HuH-7 (cell line): ENCODE results near the gene LSM10.

Source experiments
- DNase-seq: peaks from one replicate; pipeline ENCODE4 v3.0.0; 2011; ENCODE audit warnings: low spot score

Gene LSM10

DNA sequence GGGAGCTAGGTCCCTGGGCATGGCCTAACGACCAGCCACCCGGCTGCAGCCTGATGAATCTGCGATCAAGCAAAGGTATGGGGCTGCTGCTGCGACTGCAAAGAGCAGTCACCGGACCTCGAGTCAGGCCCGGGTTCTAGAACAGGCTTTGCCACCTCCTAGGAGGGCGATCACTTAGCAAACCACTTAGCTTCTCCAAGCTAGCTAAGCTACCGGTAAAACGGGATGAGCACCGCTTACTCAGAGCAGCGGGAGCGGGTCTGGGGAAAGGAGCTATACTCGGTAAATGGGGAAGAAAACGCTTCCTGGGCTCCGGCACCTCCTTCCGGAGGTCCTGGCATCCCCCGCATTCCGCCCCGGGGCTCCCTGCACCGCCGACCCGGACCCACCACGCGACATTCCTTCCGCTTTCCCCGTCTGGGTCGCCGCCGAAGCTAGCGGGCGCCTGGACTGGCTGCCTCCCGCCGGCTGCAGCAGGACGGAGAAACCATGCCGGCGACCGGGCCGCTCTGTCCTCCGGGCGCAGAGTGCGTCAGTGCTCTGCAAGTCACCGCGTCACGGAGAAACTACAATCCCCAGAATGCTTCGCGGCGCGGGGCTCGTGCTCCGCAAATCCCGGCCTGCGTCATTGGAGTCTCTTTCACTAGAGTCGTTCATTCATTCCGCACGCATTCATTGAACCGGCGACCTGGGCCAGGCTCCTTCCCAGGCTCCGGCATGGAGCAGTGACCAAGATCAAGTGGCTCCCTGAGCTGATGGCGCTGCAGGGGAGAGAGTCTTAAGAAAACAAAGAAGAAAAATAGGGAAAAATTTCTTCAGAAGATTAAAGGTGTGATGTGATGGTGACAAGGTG is at the start of gene LSM10:
LSM10 (minus strand) TSS at position 531 of the 853 bp plus-strand sequence. CDS start 3,779 bp downstream, outside the sequence.
- peak; percentile 89 for DNase-seq

DNA sequence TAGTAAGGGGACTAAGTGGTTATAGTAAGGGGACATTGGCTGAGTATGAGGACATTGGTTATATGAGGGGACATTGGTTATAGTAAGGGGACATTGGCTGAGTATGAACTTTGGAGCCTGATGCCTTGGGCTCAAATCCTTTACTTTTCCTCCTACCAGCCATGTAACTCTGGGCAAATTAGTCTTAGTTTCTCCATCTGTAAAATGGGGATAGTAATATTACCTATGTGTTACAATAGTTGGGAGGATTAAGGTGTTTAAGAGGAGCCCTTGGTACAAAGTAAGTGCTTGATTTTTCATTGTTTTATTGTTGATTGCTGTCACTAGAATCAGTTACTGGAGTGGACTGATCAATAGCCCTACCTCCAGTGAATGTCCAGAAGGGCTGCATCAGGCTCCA is 49.7 kb upstream of the LSM10 start:
- no peak for DNase-seq

DNA sequence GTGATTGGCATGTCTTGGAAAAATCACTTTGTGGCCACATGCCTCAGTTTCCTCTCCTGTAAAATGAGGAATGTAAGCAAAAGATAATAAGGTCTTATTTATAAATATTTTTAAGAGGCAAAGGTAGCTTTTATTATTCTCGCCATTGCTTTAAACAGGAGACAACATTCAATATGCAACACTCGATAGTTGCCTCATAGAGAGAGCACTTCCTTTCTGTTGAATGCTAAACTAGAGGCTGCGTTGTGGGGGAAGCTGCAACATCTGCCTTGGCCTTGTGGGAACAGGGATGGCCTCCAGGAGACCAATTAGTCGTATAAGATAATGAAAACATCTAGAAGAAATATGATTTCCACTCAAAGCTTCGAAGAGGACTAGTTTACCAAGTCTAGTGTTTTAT is 49.0 kb upstream of the LSM10 start:
- DNase-seq: no peak

DNA sequence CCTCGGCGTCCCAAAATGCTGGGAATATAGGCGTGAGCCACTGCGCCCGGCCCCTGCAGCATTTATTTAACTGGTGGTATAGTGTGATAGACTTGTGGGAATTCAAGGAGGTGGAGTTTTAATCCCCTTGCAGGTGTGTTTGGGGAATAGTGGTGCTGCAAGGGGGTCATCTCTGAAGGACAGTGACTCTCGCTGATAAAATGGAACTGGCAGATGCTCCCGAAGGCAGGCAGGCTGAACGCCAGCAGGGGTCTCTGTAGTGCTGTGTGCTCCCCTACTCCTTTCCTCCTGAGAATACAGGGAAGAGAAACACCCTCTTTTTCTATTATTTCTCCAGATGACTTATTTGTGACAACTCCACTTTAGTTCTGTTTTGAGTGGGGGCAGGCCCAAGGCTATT is 48.6 kb upstream of the LSM10 start:
- DNase-seq: peak; percentile 71

DNA sequence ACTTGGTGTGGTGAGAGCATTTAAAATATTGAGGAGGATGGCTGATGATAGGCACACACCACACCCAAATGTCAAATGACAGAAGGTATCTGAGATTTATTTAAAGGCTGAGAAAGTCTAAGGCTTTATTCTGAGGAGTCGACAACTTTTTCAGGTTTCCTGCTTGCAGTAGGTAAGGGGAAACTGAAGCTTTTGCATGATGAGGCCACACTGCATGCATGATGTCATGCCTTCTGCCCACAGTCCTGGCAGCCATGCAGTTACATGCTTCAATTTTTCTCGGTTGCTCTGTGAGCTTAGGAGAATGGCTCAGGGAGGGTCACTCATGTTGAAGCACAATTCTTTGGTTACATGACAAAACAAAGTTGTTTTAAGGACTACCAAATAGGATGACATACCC is 45.6 kb upstream of the LSM10 start:
- DNase-seq: no peak

DNA sequence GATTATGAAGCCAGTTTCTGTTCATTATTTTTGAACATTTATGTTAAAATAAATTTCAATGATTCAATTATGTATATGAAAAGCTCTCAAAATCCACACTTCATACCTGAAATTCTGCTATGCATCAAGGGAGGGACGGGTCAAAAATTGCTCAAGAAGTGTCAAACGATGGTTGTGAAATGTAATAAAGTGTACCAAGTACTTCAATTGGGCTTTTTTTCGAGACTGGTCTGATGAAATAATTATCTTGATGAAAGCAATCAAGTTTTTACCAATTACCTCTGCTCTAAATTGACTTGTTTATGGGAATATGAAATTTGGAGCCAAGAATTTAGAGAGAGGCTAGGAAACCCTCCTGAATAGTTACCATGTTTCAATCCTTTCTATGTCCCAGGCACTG is 44.6 kb upstream of the LSM10 start:
- no peak for DNase-seq

DNA sequence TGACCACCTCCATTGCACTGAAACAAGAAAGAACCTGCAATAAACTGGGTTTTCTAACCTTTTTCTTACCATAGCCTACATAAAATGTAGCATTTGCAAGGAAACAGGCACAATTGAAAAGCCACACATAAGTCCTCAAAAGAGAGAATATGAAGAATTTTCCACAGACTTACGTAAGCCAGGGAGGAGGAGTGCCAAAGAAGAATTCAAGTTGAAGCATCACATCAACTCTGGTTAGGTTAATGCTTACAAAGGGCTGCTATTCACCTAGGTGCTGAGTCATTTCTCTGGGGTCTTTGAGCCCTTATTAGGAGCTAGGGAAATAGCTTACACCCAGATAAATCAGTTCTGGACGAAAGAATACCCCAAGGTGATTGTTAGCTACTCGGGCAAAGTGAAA is 42.9 kb upstream of the LSM10 start:
- no peak for DNase-seq

DNA sequence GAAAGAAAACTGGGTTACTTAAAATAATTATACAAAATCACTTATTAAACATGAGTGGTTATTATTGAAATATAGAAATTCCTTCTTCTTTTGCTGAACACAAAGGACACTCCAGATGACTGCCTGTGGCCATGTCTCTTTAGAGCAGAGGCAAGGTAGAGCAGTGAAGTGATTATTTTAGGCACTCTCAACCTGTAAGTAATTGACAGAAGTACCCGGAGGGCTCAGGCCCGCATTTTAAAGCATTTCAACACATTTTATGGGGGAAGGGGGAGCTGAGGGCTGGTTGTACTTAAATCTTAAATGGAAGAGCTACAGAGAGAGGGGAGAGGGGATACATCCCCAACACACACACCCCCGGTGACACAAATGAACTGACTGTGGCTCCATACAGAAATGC is 42.3 kb upstream of the LSM10 start:
- no peak for DNase-seq

DNA sequence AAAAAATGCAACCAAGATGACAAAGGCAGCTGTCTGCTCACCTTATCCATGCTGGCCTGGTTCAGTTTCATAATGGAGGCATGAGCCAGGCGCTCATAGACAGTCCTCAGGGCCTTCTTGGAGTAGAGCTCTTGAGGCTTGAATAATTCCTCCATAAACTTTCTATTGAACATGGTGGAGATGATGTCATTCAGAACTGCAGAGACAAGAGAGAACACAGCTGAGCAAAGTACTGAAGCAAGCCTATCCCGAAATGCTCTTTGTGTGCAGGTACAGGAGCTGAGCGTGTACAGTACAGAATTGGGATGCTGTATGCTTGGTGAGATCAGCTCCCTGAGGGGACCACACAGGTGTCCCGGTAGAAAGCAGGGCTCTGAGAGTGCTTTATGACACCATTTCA is 41.0 kb upstream of the LSM10 start:
- no peak for DNase-seq

DNA sequence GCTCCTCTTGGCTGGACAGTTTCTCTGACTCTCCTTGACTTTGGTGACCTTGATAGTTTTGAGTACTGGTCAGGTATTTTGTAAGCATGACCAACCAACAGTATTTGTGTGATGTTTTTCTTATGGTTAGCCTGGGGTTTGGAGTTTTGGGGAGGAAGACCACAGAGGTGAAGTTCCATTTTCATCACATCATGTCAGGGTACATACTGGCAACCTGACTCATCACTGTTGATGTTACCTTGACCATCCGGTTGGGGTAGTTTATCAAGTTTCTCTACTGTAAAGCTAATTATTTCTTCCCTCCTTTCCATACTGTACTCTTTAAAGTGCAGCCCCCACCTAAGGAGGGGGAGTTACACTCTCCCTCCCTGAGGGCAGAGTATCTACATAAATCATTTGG is 39.1 kb upstream of the LSM10 start:
- DNase-seq: no peak

DNA sequence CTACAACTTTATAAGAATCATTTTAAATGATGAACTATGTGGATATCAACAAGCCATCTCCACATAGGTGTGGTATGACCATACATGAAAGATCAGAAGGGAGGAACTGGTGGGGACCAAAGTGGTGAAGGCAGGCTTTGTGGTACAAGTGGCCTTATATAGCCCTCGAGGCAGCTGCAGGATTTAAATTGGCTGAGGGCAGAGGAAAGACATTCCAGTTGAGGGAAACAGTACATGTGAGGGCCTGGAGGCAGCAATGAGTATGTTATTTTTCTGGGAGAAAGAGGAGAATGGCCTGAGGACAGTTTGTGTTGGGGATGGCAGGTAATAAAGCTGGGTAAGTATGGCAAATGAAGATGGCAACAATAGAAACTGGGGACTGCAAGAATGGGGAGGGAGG is 35.4 kb upstream of the LSM10 start:
- no peak for DNase-seq

DNA sequence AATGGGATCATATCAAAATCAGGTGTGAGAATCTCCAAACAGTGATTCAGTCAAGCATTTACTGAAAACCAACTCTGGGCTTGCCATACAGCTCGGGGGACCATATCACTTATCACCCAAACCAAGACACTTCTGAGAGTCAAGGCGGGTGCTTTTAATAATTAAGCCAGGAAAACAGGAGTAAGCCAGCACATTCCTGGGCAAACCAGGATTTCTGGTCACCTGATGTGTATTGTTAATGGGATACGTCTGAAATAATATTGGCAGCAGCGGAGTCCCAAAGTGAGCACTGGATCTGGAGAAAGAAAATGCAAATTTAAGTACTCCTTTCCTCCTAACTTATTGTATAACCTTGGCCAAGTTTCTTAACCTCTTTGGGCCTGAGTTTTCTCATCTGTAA is 34.9 kb upstream of the LSM10 start:
- no peak for DNase-seq

DNA sequence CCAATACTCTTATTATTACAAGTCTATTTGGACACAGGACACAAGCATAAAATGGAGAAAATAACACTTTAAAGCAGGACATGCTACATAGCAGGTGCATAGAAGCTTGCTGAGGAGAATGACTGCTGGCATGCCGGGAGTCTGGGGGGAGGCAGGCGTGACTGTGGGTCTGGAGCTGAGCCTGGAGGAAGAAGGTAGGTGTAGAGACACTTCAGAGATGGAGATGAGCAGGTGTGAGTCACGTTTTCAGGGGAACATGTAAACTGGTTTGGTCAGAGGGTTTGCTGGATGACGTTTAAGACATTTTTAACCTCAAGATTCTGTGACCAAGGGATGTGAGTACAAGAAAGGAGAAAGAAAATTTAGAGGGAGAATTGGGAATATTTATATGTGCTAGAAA is 28.1 kb upstream of the LSM10 start:
- DNase-seq: no peak

DNA sequence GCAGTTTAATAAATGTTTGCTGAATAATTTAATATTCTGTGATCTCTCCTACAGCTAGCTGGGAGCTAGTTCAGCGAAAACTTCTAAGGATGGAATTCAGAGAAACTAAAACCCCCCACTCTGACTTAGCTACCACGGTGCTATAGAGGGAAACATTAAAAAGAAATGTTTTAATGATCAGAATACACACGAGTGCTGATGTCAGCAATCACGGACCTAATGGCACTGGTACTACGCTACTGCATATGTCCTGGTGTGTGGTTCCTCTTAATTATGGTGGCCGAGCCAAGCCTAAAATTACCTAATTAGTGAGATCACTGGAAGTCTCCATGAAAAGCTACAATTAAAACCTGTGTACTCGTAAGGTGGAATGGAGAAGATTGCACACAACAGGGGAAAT is 23.9 kb upstream of the LSM10 start:
- DNase-seq: no peak

DNA sequence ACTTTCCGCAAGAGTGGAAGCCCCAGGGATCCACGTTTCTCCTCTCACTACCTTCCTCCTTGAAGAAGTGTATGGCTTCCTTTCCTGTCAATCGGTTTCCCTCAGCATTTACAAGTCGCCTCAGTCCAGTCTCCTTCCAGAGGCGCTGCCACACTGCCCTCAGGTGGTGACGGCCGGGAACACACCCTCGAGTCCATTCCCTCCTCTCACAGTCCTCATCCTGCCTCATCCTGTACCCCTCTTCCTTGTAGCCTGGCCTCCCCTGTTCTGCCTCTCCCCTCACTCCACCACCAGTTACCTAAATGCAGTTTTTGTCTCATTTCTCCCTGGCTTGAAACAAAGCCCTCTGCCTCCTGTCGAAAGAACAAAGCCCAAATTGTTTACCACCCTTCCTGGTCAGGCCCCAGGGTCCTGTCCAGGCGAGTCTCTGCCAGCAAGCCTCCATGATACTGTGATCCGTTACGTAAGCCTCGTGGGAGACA is 23.2 kb upstream of the LSM10 start:
- peak; percentile 64 for DNase-seq

DNA sequence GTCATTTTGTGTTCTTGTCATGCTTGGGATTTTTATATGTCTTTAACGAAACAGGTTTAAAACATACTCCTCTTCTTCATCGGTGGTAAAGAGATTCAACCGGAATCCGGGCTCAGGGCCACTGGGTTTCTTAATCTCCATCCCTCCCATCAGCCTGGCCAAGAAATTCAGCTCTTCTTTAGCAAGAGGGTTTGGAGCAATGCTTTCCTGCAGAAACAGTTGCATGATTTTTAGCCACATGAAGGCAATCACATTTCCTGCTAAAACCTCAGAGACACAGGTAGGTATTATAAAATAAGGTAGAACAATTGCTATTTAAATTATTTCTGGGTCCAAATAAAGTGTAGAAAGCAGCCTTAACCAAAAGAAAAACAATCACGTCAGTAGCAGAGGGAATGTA is 22.7 kb upstream of the LSM10 start:
- DNase-seq: no peak

DNA sequence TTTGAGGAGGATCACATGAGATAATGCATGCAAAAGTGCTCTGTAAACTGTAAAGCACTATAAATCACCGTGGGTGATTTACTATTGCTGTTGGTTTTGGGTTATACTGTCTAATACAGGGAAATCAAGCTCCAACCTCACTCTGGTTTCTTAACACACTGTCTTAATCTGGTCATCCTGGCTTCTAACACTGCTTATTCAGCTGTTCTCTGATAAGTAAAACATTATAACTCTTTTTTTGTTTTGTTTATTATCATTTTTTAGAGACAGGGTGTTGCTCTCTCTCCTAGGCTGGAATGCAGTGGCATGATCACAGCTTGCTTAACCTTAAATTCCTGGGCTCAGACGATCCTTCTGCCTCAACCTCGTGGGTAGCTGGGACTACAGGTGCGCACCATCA is 21.9 kb upstream of the LSM10 start:
- DNase-seq: no peak

DNA sequence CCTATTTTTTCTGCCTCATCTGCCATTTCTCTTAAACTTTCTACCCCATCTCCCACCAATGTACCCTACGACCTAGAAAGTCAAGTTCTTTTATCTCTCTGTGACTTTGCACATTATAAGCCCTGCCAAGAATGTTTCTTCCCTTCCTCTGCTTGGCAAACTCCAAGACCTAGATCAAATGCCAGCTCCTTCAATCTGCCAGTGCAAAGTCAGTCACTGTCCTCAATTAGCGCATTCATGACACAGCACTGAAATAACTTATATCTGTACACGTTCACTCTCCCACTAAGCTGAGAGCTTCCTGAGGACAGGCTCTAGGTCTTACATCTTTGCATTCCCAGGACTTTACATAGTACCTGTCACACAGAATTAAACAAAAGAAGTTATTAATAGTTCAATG is 21.4 kb upstream of the LSM10 start:
- no peak for DNase-seq

DNA sequence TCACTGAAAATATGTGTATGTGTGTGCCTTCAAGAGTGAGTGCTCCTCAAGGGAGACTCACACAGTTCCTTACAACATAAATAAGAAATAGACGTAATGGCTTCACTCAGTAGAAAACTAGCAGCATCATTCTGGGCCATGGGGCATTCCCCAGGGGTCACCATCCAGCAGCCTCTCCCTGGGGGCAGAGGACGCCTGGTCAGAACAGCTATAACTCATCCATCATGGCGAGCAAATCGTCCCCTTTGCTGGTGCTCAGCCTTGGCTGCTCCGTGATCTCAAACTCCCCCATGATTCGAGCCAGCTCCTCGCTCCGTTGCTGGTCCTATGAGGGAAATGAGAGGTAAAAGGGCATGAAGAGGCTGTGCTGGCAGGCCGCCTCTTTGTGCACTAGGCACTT is 20.2 kb upstream of the LSM10 start:
- DNase-seq: no peak

DNA sequence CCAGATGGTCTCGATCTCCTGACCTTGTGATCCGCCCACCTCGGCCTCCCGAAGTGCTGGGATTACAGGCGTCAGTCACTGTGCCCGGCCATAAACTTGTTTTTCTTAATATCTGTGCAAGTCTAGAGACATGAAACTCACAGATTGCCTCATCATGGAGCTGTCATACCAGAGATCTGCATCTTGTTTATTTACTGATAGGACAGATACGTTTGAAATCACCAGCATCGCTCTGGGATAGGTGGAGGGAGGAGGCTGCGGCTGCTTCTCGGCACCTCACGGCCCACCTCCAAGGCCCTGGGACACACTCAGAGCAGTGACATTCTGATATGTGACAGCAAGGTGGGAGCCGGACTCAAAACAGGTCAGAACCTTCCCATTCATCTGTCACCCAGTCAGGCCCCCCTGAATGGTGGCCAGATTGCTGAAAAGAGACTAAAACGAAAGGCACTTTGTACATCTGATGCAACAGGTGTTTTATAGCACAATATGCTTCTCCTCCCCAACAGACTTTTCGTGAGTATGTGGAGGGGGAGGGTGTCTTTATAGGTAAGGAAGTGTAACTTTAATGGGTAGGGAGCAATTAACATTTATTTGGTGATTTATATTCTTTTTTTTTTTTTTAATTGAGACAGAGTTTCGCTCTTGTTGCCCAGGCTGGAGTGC is 18.1 kb upstream of the LSM10 start:
- no peak for DNase-seq

DNA sequence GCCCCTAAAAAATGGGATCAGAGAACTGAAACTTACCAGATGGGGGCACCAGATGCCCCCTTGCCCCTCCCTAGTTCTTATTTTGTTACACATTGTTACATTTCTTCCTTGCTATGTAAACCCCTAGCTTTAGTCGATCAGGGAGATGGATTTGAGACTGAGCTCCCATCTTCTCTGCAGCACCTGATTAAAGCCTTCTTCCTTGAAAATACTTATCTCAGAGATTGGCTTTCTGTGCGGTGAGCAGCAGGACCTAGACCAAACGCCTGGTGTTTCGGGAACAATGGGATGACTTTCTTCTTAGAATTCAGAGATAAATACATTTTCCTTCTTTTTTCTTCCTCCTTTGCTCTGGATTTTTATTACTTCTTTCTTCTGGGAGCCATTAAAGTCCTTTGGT is 16.7 kb upstream of the LSM10 start:
- DNase-seq: no peak

DNA sequence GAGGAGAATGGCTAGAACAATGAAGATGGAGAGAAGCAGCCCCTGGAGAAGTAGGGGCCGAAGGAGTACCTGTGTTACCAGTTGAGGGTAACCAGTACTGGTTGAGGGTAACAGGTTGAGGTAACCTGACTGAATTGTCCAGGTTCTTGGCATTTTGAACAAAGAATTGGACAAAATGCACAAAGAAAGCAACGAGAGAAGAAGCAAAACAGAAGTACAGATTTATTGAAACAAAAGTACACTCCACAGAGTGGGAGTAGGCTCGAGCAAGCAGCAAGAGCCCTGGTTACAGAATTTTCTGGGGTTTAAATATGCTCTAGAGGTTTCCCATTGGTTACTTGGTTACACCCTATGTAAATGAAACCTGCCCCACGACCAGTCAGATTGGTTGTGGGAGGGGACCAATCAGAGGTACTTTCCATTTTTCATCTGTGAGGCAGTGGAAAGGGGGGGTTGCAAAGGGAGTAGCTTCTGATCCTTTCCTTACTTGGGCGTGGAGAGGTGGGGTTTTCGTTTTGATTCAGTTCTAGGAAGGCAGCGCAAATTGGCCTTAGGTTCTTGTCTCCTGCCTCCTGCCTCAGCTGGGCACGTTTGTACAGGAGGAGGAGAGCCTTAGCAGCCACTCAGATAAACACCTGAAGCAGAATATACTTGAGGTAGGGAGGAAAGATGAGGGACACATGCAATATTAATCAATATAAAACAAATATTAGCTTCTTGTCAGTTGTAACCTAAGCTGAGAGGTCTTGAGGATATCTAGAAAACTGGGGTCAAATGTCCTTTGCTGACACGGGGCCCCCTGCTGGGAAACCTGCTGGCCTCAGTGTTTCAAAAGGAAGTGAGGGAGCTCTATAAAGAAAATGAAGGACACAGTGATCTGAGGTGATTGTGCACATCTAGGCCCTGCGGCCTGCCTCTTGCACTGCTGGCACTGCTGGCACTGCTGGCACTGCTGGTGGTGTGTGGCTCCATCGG is 14.3 kb upstream of the LSM10 start:
- DNase-seq: no peak
